NCI-H446 (cell line): Measurements from ENCODE around the gene SENP8.
"Not testable (repeated sequence)": the region's sequence is repeated elsewhere in the genome, so short reads cannot be mapped to it uniquely, and the experiment has no call there.

Source experiments
- DNase-seq, 2 experiments: peaks; one replicate each; lab custom pipeline; 2025; lab: John Stamatoyannopoulos, UW

The SENP8 gene

GRCh38 chr15:72155635-72156616 lies 37.7 kb downstream of the SENP8 start:
- DNase-seq, result peak; percentile 33 to 78

GRCh38 chr15:72156928-72157327 lies 38.7 kb downstream of the SENP8 start:
- no peak for DNase-seq

GRCh38 chr15:72160696-72161245 lies 42.6 kb downstream of the SENP8 start:
- DNase-seq, result no peak

GRCh38 chr15:72161361-72162132 lies 43.3 kb downstream of the SENP8 start:
- no peak for DNase-seq

GRCh38 chr15:72162569-72162968 lies 44.4 kb downstream of the SENP8 start:
- DNase-seq, result no peak

GRCh38 chr15:72163719-72164118 lies 45.5 kb downstream of the SENP8 start:
- DNase-seq, result no peak

GRCh38 chr15:72166716-72167417 lies 48.7 kb downstream of the SENP8 start:
- DNase-seq, result no peak

GRCh38 chr15:72167445-72167844 lies 49.2 kb downstream of the SENP8 start:
- no peak for DNase-seq

- DNase-seq, result peak in 1 of 2 experiments; percentile 26
Measured at GRCh38 chr15:72168131-72168807, 50.1 kb downstream of the SENP8 start.

- no peak for DNase-seq
Measured at GRCh38 chr15:72168808-72169190, 50.6 kb downstream of the SENP8 start.

- DNase-seq, result no peak
Measured at GRCh38 chr15:72169236-72169920, 51.2 kb downstream of the SENP8 start.

GRCh38 chr15:72169921-72170611 lies 51.9 kb downstream of the SENP8 start:
- DNase-seq, result no peak

- no peak for DNase-seq
Measured at GRCh38 chr15:72170691-72171090, 52.5 kb downstream of the SENP8 start.

- DNase-seq, result not testable (repeated sequence)
Measured at GRCh38 chr15:72171978-72172377, 53.8 kb downstream of the SENP8 start.

- DNase-seq, result no peak
Measured at GRCh38 chr15:72172796-72173195, 54.6 kb downstream of the SENP8 start.

GRCh38 chr15:72173401-72173800 lies 55.2 kb downstream of the SENP8 start:
- DNase-seq, result no peak

GRCh38 chr15:72173864-72174550 lies 55.8 kb downstream of the SENP8 start:
- no peak for DNase-seq

- DNase-seq, result no peak
Measured at GRCh38 chr15:72174551-72175165, 56.5 kb downstream of the SENP8 start.
